ENCODE results near the gene FOXR1. TPM values are rescaled to one million over a fixed set of nuclear protein-coding genes. Genes with fewer than 3 reads are reported as not detected.
A peak's percentile ranks its signal among the peaks of the same experiment; 100 is the strongest.

Gene FOXR1
- total RNA-seq, 1 experiment from 2014 or later, result not detected

GRCh38 chr11:118930094-118930712, 41.4 kb upstream of the FOXR1 start (continued):
- TF ChIP-seq CBFB (CRISPR knock-in tag; IDR thresholded peaks at IDR 0.05; ENCODE audit: low read depth) (no peak), USF1 (CRISPR knock-in tag; IDR thresholded peaks at IDR 0.05) (no peak), SOX15 (CRISPR knock-in tag; IDR thresholded peaks at IDR 0.05) (no peak), STAT6 (CRISPR knock-in tag; conservative IDR thresholded peaks at IDR 0.05; ENCODE audit: low read depth) (no peak), CREB1 (CRISPR knock-in tag; IDR thresholded peaks at IDR 0.05) (no peak), TCF7 (CRISPR knock-in tag; IDR thresholded peaks at IDR 0.05; ENCODE audit: low read depth) (no peak), TP53 (CRISPR knock-in tag; IDR thresholded peaks at IDR 0.05) (no peak), ZNF232 (CRISPR knock-in tag; IDR thresholded peaks at IDR 0.05) (no peak), E2F1 (CRISPR knock-in tag; IDR thresholded peaks at IDR 0.05) (no peak), AR (CRISPR knock-in tag; IDR thresholded peaks at IDR 0.05) (no peak), ZNF671 (CRISPR knock-in tag; IDR thresholded peaks at IDR 0.05) (no peak), KAT7 (CRISPR knock-in tag; IDR thresholded peaks at IDR 0.05; ENCODE audit: borderline replicate concordance) (no peak), NFE2L1 (CRISPR knock-in tag; IDR thresholded peaks at IDR 0.05) (no peak), FOXK1 (CRISPR knock-in tag; IDR thresholded peaks at IDR 0.05) (peak; percentile 70; the same call in 1 of the 2 replicates), GTF2I (CRISPR knock-in tag; conservative IDR thresholded peaks at IDR 0.05) (no peak), TEAD4 (CRISPR knock-in tag; IDR thresholded peaks at IDR 0.05) (no peak), FOXJ3 (CRISPR knock-in tag; IDR thresholded peaks at IDR 0.05; ENCODE audit: borderline replicate concordance) (no peak), MLX (CRISPR knock-in tag; IDR thresholded peaks at IDR 0.05) (no peak), RELA (CRISPR knock-in tag; IDR thresholded peaks at IDR 0.05; ENCODE audit: borderline replicate concordance) (no peak), SP1 (CRISPR knock-in tag; conservative IDR thresholded peaks at IDR 0.05) (peak; percentile 94), EMX1 (CRISPR knock-in tag; IDR thresholded peaks at IDR 0.05) (no peak), IRF1 (CRISPR knock-in tag; IDR thresholded peaks at IDR 0.05) (no peak), ATF6 (CRISPR knock-in tag; IDR thresholded peaks at IDR 0.05) (no peak)

All from WTC11 (cell line).